Epithelial cell of prostate (primary cell): ENCODE measurements around the gene TIMM29.
A peak's percentile ranks its signal among the peaks of the same experiment; 100 is the strongest.

Experiments used
- DNase-seq: peaks from one replicate; pipeline ENCODE4 v3.0.0-alpha.2; 2011; ENCODE audit warnings: low read depth, low spot score
- H3K27ac ChIP-seq: fragments of 450-650 bp; 2 replicates; pipeline ENCODE4 v1.5.1; 2017; ENCODE audit warnings: mild to moderate bottlenecking

TIMM29 gene

GRCh38 chr19:10911579-10912363 lies 16.8 kb upstream of the TIMM29 start:
- H3K27ac ChIP-seq, result no peak overlapping the region
- no peak for DNase-seq

GRCh38 chr19:10912619-10913018 lies 16.0 kb upstream of the TIMM29 start:
- no peak overlapping the region for H3K27ac ChIP-seq
- no peak for DNase-seq

GRCh38 chr19:10913716-10914340 lies 14.8 kb upstream of the TIMM29 start:
- no peak overlapping the region for H3K27ac ChIP-seq
- DNase-seq, result no peak

GRCh38 chr19:10915130-10916091 lies 13.2 kb upstream of the TIMM29 start:
- peak overlapping the region; percentile 25 for H3K27ac ChIP-seq
- no peak for DNase-seq

GRCh38 chr19:10916602-10917001 lies 12.0 kb upstream of the TIMM29 start:
- H3K27ac ChIP-seq, result no peak overlapping the region
- no peak for DNase-seq

GRCh38 chr19:10918359-10918758 lies 10.3 kb upstream of the TIMM29 start:
- DNase-seq, result no peak
- no peak overlapping the region for H3K27ac ChIP-seq

- no peak for DNase-seq
- H3K27ac ChIP-seq, result no peak overlapping the region
Observed at GRCh38 chr19:10919352-10920287, 9.0 kb upstream of the TIMM29 start.

- no peak overlapping the region for H3K27ac ChIP-seq
- DNase-seq, result no peak
Observed at GRCh38 chr19:10920288-10920655, 8.3 kb upstream of the TIMM29 start.

- DNase-seq, result no peak
- H3K27ac ChIP-seq, result no peak overlapping the region
Observed at GRCh38 chr19:10920781-10921180, 7.8 kb upstream of the TIMM29 start.

- no peak for DNase-seq
- no peak overlapping the region for H3K27ac ChIP-seq
Observed at GRCh38 chr19:10921199-10921909, 7.3 kb upstream of the TIMM29 start.

GRCh38 chr19:10921910-10922637 lies 6.5 kb upstream of the TIMM29 start:
- no peak for DNase-seq
- no peak overlapping the region for H3K27ac ChIP-seq

- DNase-seq, result no peak
- H3K27ac ChIP-seq, result no peak overlapping the region
Observed at GRCh38 chr19:10922638-10923014, 6.0 kb upstream of the TIMM29 start.

GRCh38 chr19:10923260-10924112 lies 5.1 kb upstream of the TIMM29 start:
- no peak for DNase-seq
- H3K27ac ChIP-seq, result no peak overlapping the region

GRCh38 chr19:10924597-10924996 lies 4.0 kb upstream of the TIMM29 start:
- no peak overlapping the region for H3K27ac ChIP-seq
- DNase-seq, result no peak

- no peak for DNase-seq
- peak overlapping the region; percentile 70 for H3K27ac ChIP-seq
Observed at GRCh38 chr19:10927730-10928562, 665 bp upstream of the TIMM29 start.

GRCh38 chr19:10929402-10929794 lies 787 bp downstream of the TIMM29 start:
- H3K27ac ChIP-seq, result peak overlapping the region; percentile 70
- no peak for DNase-seq
